Colonic mucosa (tissue), 4 donors: ENCODE results near the gene SCGB1A1. TPM values are rescaled to one million over a fixed set of nuclear protein-coding genes. Genes with fewer than 3 reads are reported as not detected.

Experiments
- DNase-seq: peaks from one replicate; pipeline ENCODE4 v3.0.0-alpha.2; 2020
- H3K27ac ChIP-seq: fragments of 200-600 bp; one replicate; pipeline ENCODE4 v1.8.0; 2021
- H3K27me3 ChIP-seq: fragments of 200-600 bp; one replicate; pipeline ENCODE4 v1.8.0; 2021
- H3K36me3 ChIP-seq: fragments of 200-600 bp; one replicate; pipeline ENCODE4 v1.8.0; 2021
- H3K4me1 ChIP-seq: fragments of 200-600 bp; one replicate; pipeline ENCODE4 v1.8.0; 2021; ENCODE audit warnings: mild to moderate bottlenecking
- H3K4me3 ChIP-seq: fragments of 200-600 bp; one replicate; pipeline ENCODE4 v1.8.0; 2021
- H3K9ac ChIP-seq, 2 donors: one replicate each; pipeline ENCODE4 v1.7.0; 2013; ENCODE audit warnings: control low read depth in 2 of 2, low read depth in 2 of 2, low read length in 2 of 2
- H3K9me3 ChIP-seq: fragments of 200-600 bp; one replicate; pipeline ENCODE4 v1.8.0; 2021
- intact Hi-C: fragments of 100-400 bp; cut with DNase I; formaldehyde crosslinking; loops from one replicate; pipeline ENCODE4 v1.14.1; 2022
- total RNA-seq, 2 donors: library from RNA; stranded (reverse); fragmentation: NEBNext Ultra II Directional in 1 of 2; extraction: Animal tissue kit (Norgen Biotek cat#: 25700) in 1 of 2; gene quantifications; one replicate each; pipeline ENCODE4 v1.2.1, GENCODE V29; 2021
- TF ChIP-seq, protein P1 (sequence below): fragments of 200-600 bp; IDR thresholded peaks from one replicate; pipeline ENCODE4 v1.8.0; 2022; ENCODE audit warnings: antibody characterized with exemption, mild to moderate bottlenecking
- donor health status: healthy.
- donor health status: DM: no; HTN: no; CAD: no.
- donor health status: DM: no; HTN: no; CAD: no.

SCGB1A1 gene
- total RNA-seq, 2 donors from 2014 or later: 2.3 TPM; not detected in 1

DNA sequence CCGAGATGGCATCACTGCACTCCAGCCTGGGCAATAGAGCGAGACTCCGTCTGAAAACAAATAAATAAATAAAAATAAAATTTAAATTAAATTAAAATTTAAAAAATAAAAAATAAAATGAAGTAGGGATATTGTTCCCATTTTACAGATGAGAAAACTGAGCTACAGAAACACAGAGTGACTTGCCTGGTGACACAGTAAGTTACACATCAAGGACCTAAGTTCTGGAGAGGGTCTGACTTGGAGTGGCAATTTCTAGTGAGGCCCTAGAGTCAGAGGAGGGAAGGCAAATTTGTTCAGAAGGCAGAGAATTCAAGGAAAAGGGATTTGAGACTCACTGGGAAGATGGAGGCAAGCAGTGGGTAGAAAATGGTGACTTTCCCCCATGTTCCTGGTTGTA, 2.0 kb downstream of the SCGB1A1 start:
- H3K4me1 ChIP-seq: no peaks in the 10 kb centered on the region
- H3K4me3 ChIP-seq: no peak overlapping the region
- H3K9me3 ChIP-seq: no peaks in the 10 kb centered on the region
- no peak overlapping the region for H3K27ac ChIP-seq
- no peak overlapping the region for H3K9ac ChIP-seq
- H3K36me3 ChIP-seq: no peaks in the 10 kb centered on the region
- H3K27me3 ChIP-seq: no peaks in the 10 kb centered on the region
- intact Hi-C loops: loop anchor here (5.0 to 10.0 kb wide), 3 partner anchors 74 to 141 kb away; no protein-coding TSS in a partner anchor
- no peak for DNase-seq
- TF ChIP-seq, protein P1, sequence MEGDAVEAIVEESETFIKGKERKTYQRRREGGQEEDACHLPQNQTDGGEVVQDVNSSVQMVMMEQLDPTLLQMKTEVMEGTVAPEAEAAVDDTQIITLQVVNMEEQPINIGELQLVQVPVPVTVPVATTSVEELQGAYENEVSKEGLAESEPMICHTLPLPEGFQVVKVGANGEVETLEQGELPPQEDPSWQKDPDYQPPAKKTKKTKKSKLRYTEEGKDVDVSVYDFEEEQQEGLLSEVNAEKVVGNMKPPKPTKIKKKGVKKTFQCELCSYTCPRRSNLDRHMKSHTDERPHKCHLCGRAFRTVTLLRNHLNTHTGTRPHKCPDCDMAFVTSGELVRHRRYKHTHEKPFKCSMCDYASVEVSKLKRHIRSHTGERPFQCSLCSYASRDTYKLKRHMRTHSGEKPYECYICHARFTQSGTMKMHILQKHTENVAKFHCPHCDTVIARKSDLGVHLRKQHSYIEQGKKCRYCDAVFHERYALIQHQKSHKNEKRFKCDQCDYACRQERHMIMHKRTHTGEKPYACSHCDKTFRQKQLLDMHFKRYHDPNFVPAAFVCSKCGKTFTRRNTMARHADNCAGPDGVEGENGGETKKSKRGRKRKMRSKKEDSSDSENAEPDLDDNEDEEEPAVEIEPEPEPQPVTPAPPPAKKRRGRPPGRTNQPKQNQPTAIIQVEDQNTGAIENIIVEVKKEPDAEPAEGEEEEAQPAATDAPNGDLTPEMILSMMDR: no peak

DNA sequence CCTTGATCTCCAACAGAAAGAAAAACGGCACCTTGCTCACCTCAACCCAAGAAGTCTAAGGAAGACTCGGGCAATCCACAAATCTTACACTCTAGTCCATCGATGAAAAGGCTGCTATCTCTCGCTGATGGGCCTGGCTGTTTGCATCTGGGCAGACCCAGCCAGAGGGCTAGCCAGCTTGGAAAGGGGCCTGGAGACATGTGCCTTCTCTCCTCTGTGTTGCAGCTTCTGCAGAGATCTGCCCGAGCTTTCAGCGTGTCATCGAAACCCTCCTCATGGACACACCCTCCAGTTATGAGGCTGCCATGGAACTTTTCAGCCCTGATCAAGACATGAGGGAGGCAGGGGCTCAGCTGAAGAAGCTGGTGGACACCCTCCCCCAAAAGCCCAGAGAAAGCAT, 3.2 kb downstream of the SCGB1A1 start:
- Histone ChIP-seq H3K36me3 (no peaks in the 10 kb centered on the region), H3K27ac (no peak overlapping the region), H3K4me3 (no peak overlapping the region), H3K4me1 (no peaks in the 10 kb centered on the region), H3K9ac (no peak overlapping the region), H3K9me3 (no peaks in the 10 kb centered on the region), H3K27me3 (no peaks in the 10 kb centered on the region)
- no peak for DNase-seq
- TF ChIP-seq, protein P1: no peak
- intact Hi-C loops: loop anchor here (5.0 to 10.0 kb wide), 3 partner anchors 73 to 140 kb away; no protein-coding TSS in a partner anchor

GRCh38 chr11:62423012-62423411, 4.2 kb downstream of the SCGB1A1 start:
- H3K36me3 ChIP-seq: no peaks in the 10 kb centered on the region
- no peaks in the 10 kb centered on the region for H3K9me3 ChIP-seq
- H3K4me3 ChIP-seq: no peak overlapping the region
- no peak for DNase-seq
- H3K4me1 ChIP-seq: no peaks in the 10 kb centered on the region
- no peak overlapping the region for H3K27ac ChIP-seq
- H3K9ac ChIP-seq: no peak overlapping the region
- H3K27me3 ChIP-seq: no peaks in the 10 kb centered on the region
- TF ChIP-seq, protein P1: no peak
- intact Hi-C loops: loop anchor here (5.0 to 10.0 kb wide), 3 partner anchors 72 to 139 kb away; no protein-coding TSS in a partner anchor

DNA sequence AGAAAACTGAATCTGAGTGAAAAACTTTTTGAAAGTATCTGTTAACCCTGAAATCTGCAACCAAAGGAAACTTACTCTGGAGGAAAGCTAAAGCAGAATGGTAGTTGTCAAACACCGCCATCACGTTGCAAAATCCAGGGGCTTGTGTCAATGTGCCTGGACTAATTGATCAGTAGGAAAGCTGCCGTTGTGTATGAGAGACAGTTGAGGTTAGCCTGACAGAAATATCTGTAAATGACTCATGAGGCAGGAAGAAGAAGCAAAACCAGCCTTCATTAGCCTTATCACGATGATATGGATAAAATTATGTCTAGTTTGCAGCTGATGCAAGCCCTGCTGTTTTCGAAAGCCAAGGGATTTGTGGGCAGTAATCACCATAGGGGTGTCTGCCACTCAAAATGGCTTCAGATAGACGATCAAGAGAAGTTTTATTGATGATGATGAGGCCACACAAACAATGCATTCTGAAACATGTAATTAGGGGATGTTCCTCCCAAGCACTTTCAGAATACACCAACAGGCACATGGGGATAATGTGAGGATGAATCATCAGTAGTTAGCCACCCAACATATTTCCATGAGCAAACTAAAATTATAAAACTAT, 8.9 kb downstream of the SCGB1A1 start:
- no peaks in the 10 kb centered on the region for H3K27me3 ChIP-seq
- TF ChIP-seq, protein P1: no peak
- H3K4me3 ChIP-seq: no peak overlapping the region
- intact Hi-C loops: loop anchor here (10.0 kb wide), 1 partner anchor 67 kb away; no protein-coding TSS in a partner anchor
- H3K9me3 ChIP-seq: no peaks in the 10 kb centered on the region
- no peak overlapping the region for H3K9ac ChIP-seq
- DNase-seq: no peak
- no peaks in the 10 kb centered on the region for H3K4me1 ChIP-seq
- H3K36me3 ChIP-seq: no peaks in the 10 kb centered on the region
- H3K27ac ChIP-seq: peak overlapping the region; percentile 36

DNA sequence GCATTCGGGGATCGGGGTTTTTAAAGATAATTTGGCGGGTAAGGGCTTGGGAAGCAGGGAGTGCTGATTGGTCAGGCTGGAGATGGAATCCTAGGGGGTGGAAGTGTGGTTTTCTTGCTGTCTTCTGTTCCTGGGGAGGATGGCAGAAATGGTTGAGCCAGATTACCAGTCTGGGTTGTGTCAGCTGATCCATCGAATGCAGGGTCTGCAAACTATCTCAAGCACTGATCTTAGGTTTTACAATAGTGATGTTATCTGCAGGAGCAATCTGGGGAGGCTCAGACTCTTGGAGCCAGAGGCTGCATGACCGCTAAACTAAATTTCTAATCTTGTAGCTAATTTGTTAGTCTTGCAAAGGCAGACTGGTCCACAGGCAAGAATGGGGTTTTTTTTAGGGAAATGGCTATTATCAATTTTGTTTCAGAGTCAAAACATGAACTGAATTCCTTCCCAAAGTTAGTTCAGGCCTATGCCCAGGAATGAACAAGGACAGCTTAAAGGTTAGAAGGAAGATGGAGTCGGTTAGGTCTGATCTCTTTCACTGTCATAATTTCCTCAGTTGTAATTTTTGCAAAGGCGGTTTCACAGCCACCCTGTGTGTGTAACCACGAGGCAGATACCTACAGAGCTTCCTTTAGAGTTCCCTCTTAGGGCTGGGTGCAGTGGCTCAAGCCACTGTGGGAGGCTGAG, 10.2 kb downstream of the SCGB1A1 start:
- Histone ChIP-seq H3K9ac (no peak overlapping the region), H3K9me3 (no peaks in the 10 kb centered on the region), H3K4me3 (no peak overlapping the region), H3K36me3 (no peaks in the 10 kb centered on the region), H3K27ac (no peak overlapping the region), H3K27me3 (no peaks in the 10 kb centered on the region), H3K4me1 (peaks cover 7% of the 10 kb centered on the region)
- intact Hi-C loops: loop anchor here (10.0 kb wide), 1 partner anchor 66 kb away; no protein-coding TSS in a partner anchor
- DNase-seq: no peak
- TF ChIP-seq, protein P1: no peak
